ENCODE results near the gene NTRK3.

DNA sequence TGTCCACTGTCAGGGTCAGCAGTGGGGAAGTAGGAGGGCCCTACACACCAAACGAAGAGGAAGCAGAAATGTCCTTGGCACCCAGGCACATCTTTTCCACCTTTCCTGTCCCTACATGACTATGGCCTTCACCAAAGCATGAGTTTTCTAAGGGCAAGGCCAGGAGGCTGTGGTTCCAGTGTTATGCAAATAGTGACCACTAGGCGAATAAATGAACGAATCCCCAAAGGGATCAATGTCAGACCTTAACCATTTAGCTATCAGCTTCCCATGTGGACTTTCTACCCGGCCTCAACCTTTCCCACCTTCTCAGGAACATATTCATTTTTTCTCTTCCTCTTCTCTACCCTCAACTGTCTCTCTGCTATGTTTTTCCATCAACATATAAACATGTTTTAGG, 63.1 kb downstream of the NTRK3 start:
- TF ChIP-seq POLR2A (IDR thresholded peaks at IDR 0.05) (no peak), POLR2AphosphoS5 (IDR thresholded peaks at IDR 0.05) (no peak)
- TF ChIP-seq, protein P1, sequence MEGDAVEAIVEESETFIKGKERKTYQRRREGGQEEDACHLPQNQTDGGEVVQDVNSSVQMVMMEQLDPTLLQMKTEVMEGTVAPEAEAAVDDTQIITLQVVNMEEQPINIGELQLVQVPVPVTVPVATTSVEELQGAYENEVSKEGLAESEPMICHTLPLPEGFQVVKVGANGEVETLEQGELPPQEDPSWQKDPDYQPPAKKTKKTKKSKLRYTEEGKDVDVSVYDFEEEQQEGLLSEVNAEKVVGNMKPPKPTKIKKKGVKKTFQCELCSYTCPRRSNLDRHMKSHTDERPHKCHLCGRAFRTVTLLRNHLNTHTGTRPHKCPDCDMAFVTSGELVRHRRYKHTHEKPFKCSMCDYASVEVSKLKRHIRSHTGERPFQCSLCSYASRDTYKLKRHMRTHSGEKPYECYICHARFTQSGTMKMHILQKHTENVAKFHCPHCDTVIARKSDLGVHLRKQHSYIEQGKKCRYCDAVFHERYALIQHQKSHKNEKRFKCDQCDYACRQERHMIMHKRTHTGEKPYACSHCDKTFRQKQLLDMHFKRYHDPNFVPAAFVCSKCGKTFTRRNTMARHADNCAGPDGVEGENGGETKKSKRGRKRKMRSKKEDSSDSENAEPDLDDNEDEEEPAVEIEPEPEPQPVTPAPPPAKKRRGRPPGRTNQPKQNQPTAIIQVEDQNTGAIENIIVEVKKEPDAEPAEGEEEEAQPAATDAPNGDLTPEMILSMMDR (IDR thresholded peaks at IDR 0.05), result no peak

Measured in prostate gland (tissue), 2 donors.